ENCODE measurements around the gene PRMT7.
"Not testable (repeated sequence)": the region's sequence is repeated elsewhere in the genome, so short reads cannot be mapped to it uniquely, and the experiment has no call there.

PRMT7 gene

GRCh38 chr16:68283801-68284598 is 26.8 kb upstream of the PRMT7 start:
- DNase-seq (ENCODE audit: low spot score), result no peak

- DNase-seq (ENCODE audit: low spot score), result no peak
Observed at GRCh38 chr16:68284847-68285246, 26.0 kb upstream of the PRMT7 start.

- DNase-seq (ENCODE audit: low spot score), result no peak
Observed at GRCh38 chr16:68285683-68286082, 25.1 kb upstream of the PRMT7 start.

GRCh38 chr16:68286153-68287074 is 24.4 kb upstream of the PRMT7 start:
- no peak for DNase-seq (ENCODE audit: low spot score)

- peak; percentile 90 for DNase-seq (ENCODE audit: low spot score)
Observed at GRCh38 chr16:68287276-68288251, 23.3 kb upstream of the PRMT7 start.

- no peak for DNase-seq (ENCODE audit: low spot score)
Observed at GRCh38 chr16:68288252-68288650, 22.6 kb upstream of the PRMT7 start.

GRCh38 chr16:68288796-68289195 is 22.0 kb upstream of the PRMT7 start:
- not testable (repeated sequence) for DNase-seq (ENCODE audit: low spot score)

GRCh38 chr16:68289202-68289601 is 21.6 kb upstream of the PRMT7 start:
- DNase-seq (ENCODE audit: low spot score), result no peak

GRCh38 chr16:68289621-68290329 is 21.0 kb upstream of the PRMT7 start:
- DNase-seq (ENCODE audit: low spot score), result peak; percentile 56

- DNase-seq (ENCODE audit: low spot score), result no peak
Observed at GRCh38 chr16:68290450-68290849, 20.4 kb upstream of the PRMT7 start.

GRCh38 chr16:68291227-68291626 is 19.6 kb upstream of the PRMT7 start:
- no peak for DNase-seq (ENCODE audit: low spot score)

GRCh38 chr16:68292425-68292824 is 18.4 kb upstream of the PRMT7 start:
- no peak for DNase-seq (ENCODE audit: low spot score)

- DNase-seq (ENCODE audit: low spot score), result no peak
Observed at GRCh38 chr16:68296291-68296690, 14.5 kb upstream of the PRMT7 start.

- no peak for DNase-seq (ENCODE audit: low spot score)
Observed at GRCh38 chr16:68296693-68297092, 14.1 kb upstream of the PRMT7 start.

GRCh38 chr16:68297908-68298307 is 12.9 kb upstream of the PRMT7 start:
- DNase-seq (ENCODE audit: low spot score), result no peak

GRCh38 chr16:68298312-68298711 is 12.5 kb upstream of the PRMT7 start:
- no peak for DNase-seq (ENCODE audit: low spot score)

GRCh38 chr16:68298907-68299561 is 11.8 kb upstream of the PRMT7 start:
- peak; percentile 60 for DNase-seq (ENCODE audit: low spot score)

GRCh38 chr16:68299571-68300453 is 11.0 kb upstream of the PRMT7 start:
- no peak for DNase-seq (ENCODE audit: low spot score)

GRCh38 chr16:68300734-68301459 is 9.9 kb upstream of the PRMT7 start:
- DNase-seq (ENCODE audit: low spot score), result no peak

All from AG20443 (cell line).